UCSD-AML1 (cell line): Measurements from ENCODE around the gene TULP3.
"Not testable (repeated sequence)": the region's sequence is repeated elsewhere in the genome, so short reads cannot be mapped to it uniquely, and the experiment has no call there.

Experiments
- DNase-seq: peaks from one replicate; lab custom pipeline; 2025; ENCODE audit not compliant: unreplicated experiment; lab: John Stamatoyannopoulos, UW

The TULP3 gene

GRCh38 chr12:2890388-2891239 is at the start of gene TULP3:
Gene TULP3, plus strand, starts transcription at chr12:2890891. Its CDS starts 57 bp downstream, at chr12:2890948.
- DNase-seq: peak; percentile 97

GRCh38 chr12:2841056-2841650 is 49.5 kb upstream of the TULP3 start:
- DNase-seq: no peak

- no peak for DNase-seq
Measured at GRCh38 chr12:2842948-2843347, 47.7 kb upstream of the TULP3 start.

GRCh38 chr12:2844786-2845185 is 45.9 kb upstream of the TULP3 start:
- DNase-seq: no peak

GRCh38 chr12:2845280-2845679 is 45.4 kb upstream of the TULP3 start:
- DNase-seq: peak; percentile 18

- no peak for DNase-seq
Measured at GRCh38 chr12:2851931-2852330, 38.8 kb upstream of the TULP3 start.

- DNase-seq: peak; percentile 35
Measured at GRCh38 chr12:2853626-2854025, 37.1 kb upstream of the TULP3 start.

GRCh38 chr12:2854669-2855453 is 35.8 kb upstream of the TULP3 start:
- DNase-seq: no peak

- DNase-seq: no peak
Measured at GRCh38 chr12:2855546-2855945, 35.1 kb upstream of the TULP3 start.

GRCh38 chr12:2856051-2856450 is 34.6 kb upstream of the TULP3 start:
- no peak for DNase-seq

GRCh38 chr12:2857021-2857431 is 33.7 kb upstream of the TULP3 start, which contains the start of gene TEX52:
Gene TEX52, minus strand, starts transcription at chr12:2857039. Its CDS starts 13 bp downstream, at chr12:2857026.
- DNase-seq: no peak

- no peak for DNase-seq
Measured at GRCh38 chr12:2857576-2857975, 33.1 kb upstream of the TULP3 start.

GRCh38 chr12:2858334-2858733 is 32.4 kb upstream of the TULP3 start:
- DNase-seq: no peak

GRCh38 chr12:2858944-2859421 is 31.7 kb upstream of the TULP3 start:
- no peak for DNase-seq

GRCh38 chr12:2860170-2860569 is 30.5 kb upstream of the TULP3 start:
- no peak for DNase-seq

GRCh38 chr12:2862876-2863275 is 27.8 kb upstream of the TULP3 start:
- DNase-seq: no peak

GRCh38 chr12:2863402-2863801 is 27.3 kb upstream of the TULP3 start:
- not testable (repeated sequence) for DNase-seq

- DNase-seq: no peak
Measured at GRCh38 chr12:2864198-2864597, 26.5 kb upstream of the TULP3 start.

- DNase-seq: not testable (repeated sequence)
Measured at GRCh38 chr12:2868986-2869632, 21.6 kb upstream of the TULP3 start.

GRCh38 chr12:2876431-2877046 is 14.2 kb upstream of the TULP3 start:
- DNase-seq: no peak
